Loucy (cell line): ENCODE data around the gene POT1.

Experiments used
- H2AFZ ChIP-seq: fragments of 200-600 bp; sonication (generic); 2 replicates; pipeline ENCODE4 v1.6.0; 2016; ENCODE audit warnings: antibody characterized with exemption, mild to moderate bottlenecking, low read length, moderate library complexity
- H3F3A ChIP-seq: fragments of 200-600 bp; 2 replicates; pipeline ENCODE4 v1.6.0; 2016; ENCODE audit warnings: antibody characterized with exemption, low read depth, mild to moderate bottlenecking
- H3K27me3 ChIP-seq: fragments of 200-600 bp; sonication (generic); 2 replicates; pipeline ENCODE4 v1.6.1; 2014; ENCODE audit warnings: low read length, mild to moderate bottlenecking; ENCODE audit not compliant: insufficient read depth, poor library complexity, severe bottlenecking
- H3K36me3 ChIP-seq: fragments of 200-600 bp; sonication (generic); 2 replicates; pipeline ENCODE4 v1.6.1; 2016; ENCODE audit warnings: low read length; ENCODE audit not compliant: insufficient read depth
- H3K4me1 ChIP-seq: fragments of 200-600 bp; sonication (generic); 2 replicates; pipeline ENCODE4 v1.5.1; 2014; ENCODE audit warnings: low read length, mild to moderate bottlenecking; ENCODE audit not compliant: insufficient read depth, poor library complexity, severe bottlenecking
- H3K4me2 ChIP-seq: fragments of 200-600 bp; sonication (generic); 2 replicates; pipeline ENCODE4 v1.6.0; 2014; ENCODE audit warnings: antibody characterized with exemption, low read length, low read depth, mild to moderate bottlenecking; ENCODE audit not compliant: poor library complexity, severe bottlenecking
- H3K4me3 ChIP-seq: fragments of 200-600 bp; sonication (generic); 2 replicates; pipeline ENCODE4 v1.5.1; 2014; ENCODE audit warnings: low read length, mild to moderate bottlenecking, mixed read lengths; ENCODE audit not compliant: poor library complexity, severe bottlenecking
- H3K79me2 ChIP-seq: fragments of 200-600 bp; sonication (generic); 2 replicates; pipeline ENCODE4 v1.6.1; 2014; ENCODE audit warnings: low read length; ENCODE audit not compliant: insufficient read depth
- H3K9ac ChIP-seq: fragments of 200-600 bp; sonication (generic); 2 replicates; pipeline ENCODE4 v1.6.0; 2014; ENCODE audit warnings: mild to moderate bottlenecking, low read depth, low read length, moderate library complexity; ENCODE audit not compliant: poor library complexity, severe bottlenecking
- H3K9me2 ChIP-seq: fragments of 200-600 bp; sonication (generic); replicated peaks from 2 replicates; pipeline ENCODE4 v1.6.1; 2016; ENCODE audit warnings: low read depth, low read length, mixed read lengths
- H3K9me3 ChIP-seq: fragments of 200-600 bp; sonication (generic); 2 replicates; pipeline ENCODE4 v1.6.1; 2014; ENCODE audit warnings: mild to moderate bottlenecking, antibody characterized with exemption, low read length, low read depth; ENCODE audit not compliant: insufficient read depth
- H4K20me1 ChIP-seq: fragments of 200-600 bp; sonication (generic); 2 replicates; pipeline ENCODE4 v1.6.0; 2014; ENCODE audit warnings: antibody characterized with exemption, low read length, mild to moderate bottlenecking; ENCODE audit not compliant: insufficient read depth, poor library complexity, severe bottlenecking
- CTCF ChIP-seq: fragments of 200-600 bp; sonication (generic); conservative IDR thresholded peaks from 2 replicates; pipeline ENCODE4 v1.5.1; 2014; ENCODE audit warnings: mild to moderate bottlenecking, antibody characterized with exemption, low read length
- EZH2phosphoT487 ChIP-seq: fragments of 200-600 bp; IDR thresholded peaks from 2 replicates; pipeline ENCODE4 v1.6.1; 2018; ENCODE audit warnings: antibody characterized with exemption, mild to moderate bottlenecking, moderate library complexity, borderline replicate concordance

The POT1 gene

DNA sequence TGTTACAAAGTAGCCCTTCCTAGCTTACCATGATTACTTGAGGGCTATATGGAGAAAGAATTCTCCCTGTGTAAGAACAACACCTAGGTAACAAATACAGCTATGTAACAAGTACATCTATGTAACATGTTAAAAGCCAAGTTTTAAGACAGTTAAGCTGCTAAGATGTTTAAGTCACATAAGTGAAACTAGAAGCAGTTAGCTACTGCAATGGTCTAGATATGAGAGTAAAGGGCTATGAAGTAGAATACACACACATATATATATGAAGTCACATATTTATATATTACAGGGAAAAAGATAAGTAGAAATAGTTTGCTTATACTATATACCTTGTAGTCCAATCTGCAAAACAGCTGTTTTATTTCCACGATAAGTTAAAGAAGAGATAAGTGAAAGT, 14.4 kb downstream of the POT1 start:
- H3K4me3 ChIP-seq, result no peak overlapping the region
- no peaks in the 10 kb centered on the region for H3F3A ChIP-seq
- H3K9ac ChIP-seq, result no peak overlapping the region
- peaks cover 42% of the 10 kb centered on the region for H3K79me2 ChIP-seq
- peaks cover 19% of the 10 kb centered on the region for H4K20me1 ChIP-seq
- peaks cover 3% of the 10 kb centered on the region for H3K4me1 ChIP-seq
- no peaks in the 10 kb centered on the region for H3K9me3 ChIP-seq
- H3K36me3 ChIP-seq, result peaks cover 25% of the 10 kb centered on the region; the same call in 1 of the 2 replicates
- no peak overlapping the region for H2AFZ ChIP-seq
- TF ChIP-seq EZH2phosphoT487, result no peak
- TF ChIP-seq CTCF, result no peak
- no peaks in the 10 kb centered on the region for H3K9me2 ChIP-seq
- H3K27me3 ChIP-seq, result no peaks in the 10 kb centered on the region
- no peak overlapping the region for H3K4me2 ChIP-seq

DNA sequence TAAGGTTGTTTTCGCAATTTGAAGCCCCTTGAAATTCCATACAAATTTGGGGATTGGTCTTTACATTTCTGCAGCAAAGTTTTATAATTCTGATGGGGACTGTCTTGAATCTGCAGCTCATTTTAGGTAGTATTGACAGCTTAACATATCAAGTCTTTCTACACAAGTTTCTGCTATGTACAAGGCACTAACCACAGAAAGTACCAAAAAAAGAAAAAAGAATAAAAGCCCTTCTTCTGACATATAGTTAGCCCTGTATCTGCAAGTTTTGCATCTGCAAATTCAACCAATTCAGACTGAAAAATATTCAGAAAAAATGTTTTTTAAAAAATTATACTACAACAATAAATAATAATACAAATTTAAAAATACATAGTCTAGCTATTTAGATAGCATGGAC, 15.3 kb downstream of the POT1 start:
- H3K4me1 ChIP-seq, result peaks cover 3% of the 10 kb centered on the region
- H3K27me3 ChIP-seq, result no peaks in the 10 kb centered on the region
- no peak overlapping the region for H3K9ac ChIP-seq
- TF ChIP-seq CTCF, result no peak
- TF ChIP-seq EZH2phosphoT487, result no peak
- no peak overlapping the region for H3K4me3 ChIP-seq
- no peaks in the 10 kb centered on the region for H3F3A ChIP-seq
- H3K4me2 ChIP-seq, result no peak overlapping the region
- H3K9me3 ChIP-seq, result no peaks in the 10 kb centered on the region
- H3K9me2 ChIP-seq, result no peaks in the 10 kb centered on the region
- peaks cover 14% of the 10 kb centered on the region for H4K20me1 ChIP-seq
- peaks cover 36% of the 10 kb centered on the region for H3K79me2 ChIP-seq
- H2AFZ ChIP-seq, result no peak overlapping the region
- peaks cover 24% of the 10 kb centered on the region; the same call in 1 of the 2 replicates for H3K36me3 ChIP-seq

GRCh38 chr7:124912972-124913371, 16.7 kb downstream of the POT1 start:
- H3K79me2 ChIP-seq, result peaks cover 26% of the 10 kb centered on the region
- no peak overlapping the region for H2AFZ ChIP-seq
- H3K4me3 ChIP-seq, result no peak overlapping the region
- H3K9me2 ChIP-seq, result no peaks in the 10 kb centered on the region
- H3F3A ChIP-seq, result no peaks in the 10 kb centered on the region
- no peak overlapping the region for H3K9ac ChIP-seq
- peaks cover 19% of the 10 kb centered on the region; the same call in 1 of the 2 replicates for H3K36me3 ChIP-seq
- TF ChIP-seq EZH2phosphoT487 (no peak), CTCF (no peak)
- no peak overlapping the region for H3K4me2 ChIP-seq
- H3K4me1 ChIP-seq, result peaks cover 3% of the 10 kb centered on the region
- H4K20me1 ChIP-seq, result peaks cover 6% of the 10 kb centered on the region
- H3K27me3 ChIP-seq, result no peaks in the 10 kb centered on the region
- H3K9me3 ChIP-seq, result no peaks in the 10 kb centered on the region
